Hepatocyte (in vitro differentiated cells): ENCODE data around the gene CC2D1A. TPM values are rescaled to one million over a fixed set of nuclear protein-coding genes. Genes with fewer than 3 reads are reported as not detected.
"Not testable (repeated sequence)": the region's sequence is repeated elsewhere in the genome, so short reads cannot be mapped to it uniquely, and the experiment has no call there.

Source experiments
- DNase-seq: peaks from one replicate; pipeline ENCODE4 v3.0.0-alpha.2; 2016; ENCODE audit warnings: low spot score
- H2AFZ ChIP-seq: fragments of 200-600 bp; sonication (generic); 2 replicates; pipeline ENCODE4 v1.6.0; 2016; ENCODE audit warnings: antibody characterized with exemption, mild to moderate bottlenecking
- H3K27ac ChIP-seq: fragments of 200-600 bp; sonication (generic); 2 replicates; pipeline ENCODE4 v1.5.1; 2016; ENCODE audit warnings: mild to moderate bottlenecking
- H3K27me3 ChIP-seq: fragments of 200-600 bp; sonication (generic); 2 replicates; pipeline ENCODE4 v1.6.1; 2016
- H3K36me3 ChIP-seq: fragments of 200-600 bp; sonication (generic); replicated peaks from 2 replicates; pipeline ENCODE4 v1.5.1; 2016; ENCODE audit warnings: low read depth; ENCODE audit not compliant: insufficient read depth
- H3K4me1 ChIP-seq: fragments of 200-600 bp; sonication (generic); 2 replicates; pipeline ENCODE4 v1.5.1; 2016; ENCODE audit warnings: mild to moderate bottlenecking, moderate library complexity; ENCODE audit not compliant: insufficient read depth
- H3K4me2 ChIP-seq: fragments of 200-600 bp; sonication (generic); 2 replicates; pipeline ENCODE4 v1.6.0; 2016
- H3K4me3 ChIP-seq: fragments of 200-600 bp; sonication (generic); 2 replicates; pipeline ENCODE4 v1.5.1; 2016; ENCODE audit warnings: mild to moderate bottlenecking
- H3K79me2 ChIP-seq: fragments of 200-600 bp; sonication (generic); 2 replicates; pipeline ENCODE4 v1.6.0; 2017; ENCODE audit warnings: mild to moderate bottlenecking
- H3K9me2 ChIP-seq: fragments of 200-600 bp; sonication (generic); replicated peaks from 2 replicates; pipeline ENCODE4 v1.6.0; 2017; ENCODE audit warnings: mild to moderate bottlenecking; ENCODE audit not compliant: insufficient read depth
- H3K9me3 ChIP-seq: fragments of 200-600 bp; sonication (generic); 2 replicates; pipeline ENCODE4 v1.5.1; 2016; ENCODE audit warnings: low read depth, mild to moderate bottlenecking
- H4K20me1 ChIP-seq: fragments of 200-600 bp; sonication (generic); 2 replicates; pipeline ENCODE4 v1.6.0; 2016; ENCODE audit warnings: mild to moderate bottlenecking; ENCODE audit not compliant: insufficient read depth, poor library complexity, severe bottlenecking
- EZH2 ChIP-seq: fragments of 200-600 bp; sonication (generic); IDR thresholded peaks from 2 replicates; pipeline ENCODE4 v1.6.1; 2016; ENCODE audit warnings: antibody characterized with exemption, mild to moderate bottlenecking, borderline replicate concordance
- EZH2phosphoT487 ChIP-seq: fragments of 200-600 bp; sonication (generic); IDR thresholded peaks from one replicate; pipeline ENCODE4 v1.6.1; 2018; ENCODE audit warnings: antibody characterized with exemption, mild to moderate bottlenecking, low read depth, moderate library complexity; ENCODE audit not compliant: unreplicated experiment, severe bottlenecking
- WGBS: methylation state at CpG from one replicate; pipeline ENCODE4 v1.1.6; 2016; ENCODE audit warnings: low lambda C conversion rate; ENCODE audit errors: missing lambda C conversion rate; 5-methylcytosine and 5-hydroxymethylcytosine counted together
- polyA plus RNA-seq: library from polyadenylated mRNA; unstranded; fragments of >200 nt; fragmentation: Nextera tagmentation; extraction: Ambion mirVana; gene quantifications from 2 replicates; pipeline ENCODE4 v1.2.1, GENCODE V29; 2016
- total RNA-seq: library from RNA; depleted of rRNA; stranded (reverse); fragments of >200 nt; gene quantifications from 2 replicates; pipeline ENCODE4 v1.2.3, GENCODE V29; 2014
- TF ChIP-seq, protein P1 (sequence below): fragments of 200-600 bp; sonication (generic); IDR thresholded peaks from 2 replicates; pipeline ENCODE4 v1.5.1; 2016; ENCODE audit warnings: antibody characterized with exemption, mild to moderate bottlenecking; ENCODE audit not compliant: poor library complexity

The CC2D1A gene
- total and polyA plus RNA-seq, 2 experiments from 2014 or later: 20.8 to 43.3 TPM

DNA sequence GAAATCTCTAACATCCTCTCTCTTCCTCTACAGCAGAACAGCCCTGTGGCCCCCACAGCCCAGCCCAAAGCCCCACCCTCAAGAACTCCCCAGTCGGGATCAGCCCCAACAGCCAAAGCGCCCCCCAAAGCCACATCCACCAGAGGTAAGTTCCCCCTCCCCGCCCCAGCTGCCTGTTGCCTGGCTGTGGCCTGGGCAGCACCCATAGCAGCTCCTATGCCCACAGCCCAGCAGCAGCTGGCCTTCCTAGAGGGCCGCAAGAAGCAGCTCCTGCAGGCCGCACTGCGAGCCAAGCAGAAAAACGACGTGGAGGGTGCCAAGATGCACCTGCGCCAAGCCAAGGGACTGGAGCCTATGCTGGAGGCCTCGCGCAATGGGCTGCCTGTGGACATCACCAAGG, 14.5 kb downstream of the CC2D1A start:
- WGBS: 100% methylated on average over 9 of the region's 11 CpGs
- Histone ChIP-seq H3K4me3 (no peak overlapping the region), H3K4me2 (no peak overlapping the region), H3K27me3 (no peaks in the 10 kb centered on the region), H3K9me3 (no peaks in the 10 kb centered on the region), H3K27ac (no peak overlapping the region), H3K79me2 (no peaks in the 10 kb centered on the region), H4K20me1 (no peaks in the 10 kb centered on the region), H2AFZ (no peak overlapping the region), H3K4me1 (no peaks in the 10 kb centered on the region), H3K36me3 (no peaks in the 10 kb centered on the region), H3K9me2 (no peaks in the 10 kb centered on the region)
- no peak for DNase-seq
- no peak for TF ChIP-seq EZH2phosphoT487
- no peak for TF ChIP-seq EZH2
- TF ChIP-seq, protein P1, sequence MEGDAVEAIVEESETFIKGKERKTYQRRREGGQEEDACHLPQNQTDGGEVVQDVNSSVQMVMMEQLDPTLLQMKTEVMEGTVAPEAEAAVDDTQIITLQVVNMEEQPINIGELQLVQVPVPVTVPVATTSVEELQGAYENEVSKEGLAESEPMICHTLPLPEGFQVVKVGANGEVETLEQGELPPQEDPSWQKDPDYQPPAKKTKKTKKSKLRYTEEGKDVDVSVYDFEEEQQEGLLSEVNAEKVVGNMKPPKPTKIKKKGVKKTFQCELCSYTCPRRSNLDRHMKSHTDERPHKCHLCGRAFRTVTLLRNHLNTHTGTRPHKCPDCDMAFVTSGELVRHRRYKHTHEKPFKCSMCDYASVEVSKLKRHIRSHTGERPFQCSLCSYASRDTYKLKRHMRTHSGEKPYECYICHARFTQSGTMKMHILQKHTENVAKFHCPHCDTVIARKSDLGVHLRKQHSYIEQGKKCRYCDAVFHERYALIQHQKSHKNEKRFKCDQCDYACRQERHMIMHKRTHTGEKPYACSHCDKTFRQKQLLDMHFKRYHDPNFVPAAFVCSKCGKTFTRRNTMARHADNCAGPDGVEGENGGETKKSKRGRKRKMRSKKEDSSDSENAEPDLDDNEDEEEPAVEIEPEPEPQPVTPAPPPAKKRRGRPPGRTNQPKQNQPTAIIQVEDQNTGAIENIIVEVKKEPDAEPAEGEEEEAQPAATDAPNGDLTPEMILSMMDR: no peak

DNA sequence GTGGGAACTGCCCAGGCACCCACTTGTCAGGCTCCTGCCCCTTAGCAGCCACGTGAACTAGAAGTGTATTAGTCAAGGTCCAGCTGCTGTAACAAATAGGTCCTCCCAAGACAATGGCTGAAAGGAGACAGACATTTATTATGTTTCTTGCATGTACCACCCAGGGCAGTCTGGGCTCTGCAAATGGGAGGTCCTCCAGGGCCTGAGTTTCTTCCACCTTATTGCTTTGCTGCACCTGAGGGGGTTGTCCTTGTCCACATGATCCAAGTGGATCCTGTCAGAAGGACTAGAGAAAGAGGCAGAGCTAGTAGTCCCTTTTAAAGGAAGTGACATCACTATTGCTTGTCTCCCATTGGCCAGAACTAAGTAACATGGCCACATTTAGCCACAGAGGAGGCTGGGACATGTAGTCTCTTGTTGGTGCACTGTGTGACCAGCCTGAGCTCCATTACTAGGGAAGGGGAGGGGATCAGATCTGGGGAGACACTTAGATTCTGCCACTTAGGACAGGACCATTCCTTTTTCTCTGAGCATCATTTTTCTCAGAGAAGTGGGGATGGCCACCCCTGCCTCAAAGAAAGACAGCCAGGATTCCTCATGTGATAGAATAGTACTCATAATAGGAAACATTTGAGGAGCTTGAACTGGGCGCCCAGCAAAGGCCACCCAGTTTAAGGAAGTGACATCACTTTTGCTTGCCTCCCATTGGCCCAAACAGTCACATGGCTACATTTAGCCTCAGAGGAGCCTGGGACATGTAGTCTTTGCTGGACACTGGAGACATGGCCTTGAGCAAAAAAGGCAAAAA, 15.1 kb downstream of the CC2D1A start:
- TF ChIP-seq EZH2phosphoT487 (no peak), EZH2 (no peak)
- TF ChIP-seq, protein P1: no peak
- H3K4me2 ChIP-seq: no peak overlapping the region

DNA sequence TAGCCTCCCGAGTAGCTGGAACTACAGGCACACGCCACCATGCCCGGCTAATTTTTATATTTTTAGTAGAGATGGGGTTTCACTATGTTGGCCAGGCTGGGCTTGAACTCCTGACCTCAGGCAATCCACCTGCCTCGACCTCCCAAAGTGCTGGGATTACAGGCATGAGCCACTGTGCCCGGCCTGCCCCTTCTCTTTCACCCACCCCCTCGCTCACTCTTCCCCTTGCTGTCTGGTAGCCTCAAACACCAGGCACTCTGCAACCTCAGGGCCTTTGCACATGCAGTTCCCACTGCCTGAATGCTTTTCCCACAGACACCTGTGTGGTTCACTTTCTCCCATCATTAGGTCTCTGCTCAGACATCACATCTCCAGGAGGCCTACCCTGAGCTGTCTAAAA, 16.1 kb downstream of the CC2D1A start:
- WGBS: 95% methylated on average over 6 of the region's 6 CpGs
- H3K79me2 ChIP-seq, H3K36me3 ChIP-seq, H2AFZ ChIP-seq, H3K9me3 ChIP-seq, H4K20me1 ChIP-seq, H3K4me2 ChIP-seq, H3K4me1 ChIP-seq, H3K27ac ChIP-seq, H3K27me3 ChIP-seq, DNase-seq, H3K4me3 ChIP-seq, H3K9me2 ChIP-seq: not testable (repeated sequence)

More for the DNA sequence above, 15.1 kb downstream of the CC2D1A start:
- no peak overlapping the region for H2AFZ ChIP-seq
- 93% methylated on average over 2 of the region's 2 CpGs for WGBS
- H3K4me3 ChIP-seq: no peak overlapping the region
- H3K9me2 ChIP-seq: no peaks in the 10 kb centered on the region
- no peaks in the 10 kb centered on the region for H3K9me3 ChIP-seq
- no peak overlapping the region for H3K27ac ChIP-seq
- no peaks in the 10 kb centered on the region for H4K20me1 ChIP-seq
- H3K79me2 ChIP-seq: no peaks in the 10 kb centered on the region
- no peaks in the 10 kb centered on the region for H3K36me3 ChIP-seq
- no peak for DNase-seq
- no peaks in the 10 kb centered on the region for H3K4me1 ChIP-seq
- no peaks in the 10 kb centered on the region for H3K27me3 ChIP-seq

DNA sequence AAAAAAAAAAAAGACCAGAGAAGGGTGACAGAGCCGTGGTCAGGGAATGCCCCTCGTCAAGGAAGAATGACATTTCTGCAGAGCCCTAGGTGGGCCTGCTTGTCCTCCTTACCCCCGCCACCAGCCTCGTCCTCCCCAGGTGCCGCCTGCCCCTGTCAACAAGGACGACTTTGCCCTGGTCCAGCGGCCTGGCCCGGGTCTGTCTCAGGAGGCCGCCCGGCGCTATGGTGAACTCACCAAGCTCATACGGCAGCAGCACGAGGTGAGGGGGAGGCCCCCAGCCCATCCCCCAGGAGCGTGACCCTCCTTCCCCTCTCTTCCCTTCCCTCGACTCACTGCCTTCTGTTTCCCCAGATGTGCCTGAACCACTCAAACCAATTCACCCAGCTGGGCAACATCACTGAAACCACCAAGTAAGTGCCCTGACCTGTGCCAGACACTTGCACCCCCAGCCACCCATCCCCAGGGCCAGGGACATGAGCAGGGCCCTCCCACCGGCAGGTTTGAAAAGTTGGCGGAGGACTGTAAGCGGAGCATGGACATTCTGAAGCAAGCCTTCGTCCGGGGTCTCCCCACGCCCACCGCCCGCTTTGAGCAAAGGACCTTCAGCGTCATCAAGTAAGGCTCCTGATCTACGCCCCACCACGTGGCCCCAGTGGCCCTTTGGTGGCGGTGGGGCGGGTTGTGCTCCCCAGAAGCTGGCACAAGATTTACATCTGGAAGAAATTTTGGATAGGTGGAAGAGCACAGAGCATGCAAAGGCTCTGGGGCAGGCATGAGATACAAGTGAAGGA, 17.4 kb downstream of the CC2D1A start:
- 96% methylated on average over 18 of the region's 28 CpGs for WGBS
- Histone ChIP-seq H3K9me2 (no peaks in the 10 kb centered on the region), H3K4me1 (no peaks in the 10 kb centered on the region), H3K4me2 (no peak overlapping the region), H3K79me2 (no peaks in the 10 kb centered on the region), H3K9me3 (no peaks in the 10 kb centered on the region), H3K27me3 (no peaks in the 10 kb centered on the region), H3K36me3 (no peaks in the 10 kb centered on the region), H2AFZ (no peak overlapping the region), H3K4me3 (no peak overlapping the region), H3K27ac (no peak overlapping the region), H4K20me1 (no peaks in the 10 kb centered on the region)
- no peak for DNase-seq
- TF ChIP-seq, protein P1: no peak
- TF ChIP-seq EZH2 (no peak), EZH2phosphoT487 (no peak)
